GM12874 (cell line): ENCODE measurements around the gene ATG13.

Source experiments
- CTCF ChIP-seq: IDR thresholded peaks from 2 replicates; pipeline ENCODE4 v1.5.1; 2011; ENCODE audit warnings: low read depth, mild to moderate bottlenecking, control low read depth, low read length, moderate library complexity; ENCODE audit not compliant: insufficient read depth

ATG13 gene

GRCh38 chr11:46640036-46640788, 22.9 kb downstream of the ATG13 start:
- no peak for TF ChIP-seq CTCF

DNA sequence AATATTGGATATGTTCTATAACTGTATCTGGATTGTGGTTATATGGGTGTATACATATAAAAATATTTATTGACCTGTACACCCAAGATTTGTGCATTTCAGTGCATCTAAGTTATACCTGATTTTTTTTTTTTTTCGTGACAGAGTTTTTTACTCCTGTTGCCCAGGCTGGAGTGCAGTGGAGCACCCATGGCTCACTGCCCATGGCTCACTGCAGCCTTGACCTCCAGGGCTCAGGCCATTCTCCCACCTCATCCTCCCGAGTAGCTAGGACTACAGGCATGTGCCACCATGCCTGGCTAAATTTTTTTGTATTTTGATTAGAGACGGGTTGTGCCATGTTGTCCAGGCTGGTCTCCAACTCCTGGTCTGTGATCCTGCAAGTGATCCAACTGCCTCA, 24.3 kb downstream of the ATG13 start:
- TF ChIP-seq CTCF, result no peak

- no peak for TF ChIP-seq CTCF
Measured at GRCh38 chr11:46642627-46643335, 25.4 kb downstream of the ATG13 start.

- TF ChIP-seq CTCF, result no peak
Measured at GRCh38 chr11:46643531-46643930, 26.2 kb downstream of the ATG13 start.

DNA sequence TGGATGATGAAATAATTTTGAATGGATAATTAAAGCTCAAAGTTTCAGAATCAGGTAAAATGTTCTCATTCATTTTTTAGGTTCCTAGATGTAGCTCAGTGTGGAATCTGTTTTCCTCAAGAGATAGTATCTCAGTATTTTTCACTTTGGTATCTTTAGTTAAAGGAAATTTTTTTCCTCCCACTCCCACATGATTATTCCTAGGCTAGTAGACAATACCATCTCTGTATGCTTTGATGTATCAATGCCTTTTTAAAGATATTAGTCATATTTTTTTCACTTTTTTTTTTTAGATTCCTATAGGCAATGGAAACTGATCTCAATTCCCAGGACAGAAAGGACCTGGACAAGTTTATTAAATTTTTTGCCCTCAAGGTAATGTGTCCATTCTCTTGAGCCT, 26.6 kb downstream of the ATG13 start:
- no peak for TF ChIP-seq CTCF

DNA sequence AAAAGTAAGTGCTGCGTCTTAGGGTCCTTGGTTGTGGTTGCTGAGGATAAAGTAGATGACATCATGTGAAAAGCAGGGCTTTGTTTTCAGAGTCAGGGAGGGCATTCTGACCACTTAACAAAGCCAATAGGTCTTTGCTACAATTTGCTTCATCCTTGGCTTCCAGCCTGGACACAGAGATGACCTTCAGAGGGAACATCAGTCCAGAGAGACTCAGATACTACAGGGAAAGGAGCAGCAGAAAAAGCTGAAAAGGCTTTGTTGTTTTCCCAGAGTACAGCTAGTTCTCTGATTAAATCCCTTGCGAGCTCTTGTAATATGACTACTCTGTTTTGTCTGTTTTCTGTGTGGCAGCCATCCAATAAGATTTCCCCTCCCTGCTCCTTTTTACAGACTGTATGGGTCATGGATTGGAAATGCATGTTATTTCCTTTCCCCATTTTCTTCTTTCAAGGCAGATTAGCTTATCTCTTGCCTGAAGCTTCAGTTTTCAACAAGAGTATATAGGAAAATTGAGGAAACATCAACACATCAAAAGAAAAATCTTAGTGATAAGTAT, 31.9 kb downstream of the ATG13 start:
- TF ChIP-seq CTCF, result no peak

DNA sequence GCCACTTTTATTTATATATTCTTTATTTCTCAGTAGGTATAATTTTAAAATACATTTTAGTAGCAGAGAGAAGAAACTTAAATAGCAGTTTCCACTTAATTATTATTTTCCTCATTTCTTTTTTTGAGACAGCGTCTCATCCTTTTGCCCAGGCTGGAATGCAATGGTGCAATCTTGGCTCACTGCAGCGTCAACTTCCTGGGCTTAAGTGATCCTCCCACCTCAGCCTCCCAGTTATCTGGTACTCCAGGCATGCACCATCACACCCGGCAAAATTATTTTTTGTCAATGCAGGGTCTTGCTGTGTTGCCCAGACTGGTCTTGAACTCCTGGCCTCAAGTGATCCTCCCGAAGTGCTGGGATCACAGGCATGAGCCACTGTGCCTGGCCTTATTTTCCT, 38.3 kb downstream of the ATG13 start:
- TF ChIP-seq CTCF, result no peak
